Mucosa of descending colon (tissue), 3 donors: Measurements from ENCODE around the gene IGF2R. TPM values are rescaled to one million over a fixed set of nuclear protein-coding genes. Genes with fewer than 3 reads are reported as not detected.
"Not testable (repeated sequence)": the region's sequence is repeated elsewhere in the genome, so short reads cannot be mapped to it uniquely, and the experiment has no call there.

Experiments
- ATAC-seq: fragments of 200-7000 bp; cut with Tn5 transposase; one replicate; pipeline ENCODE4 v1.9.1; 2020; ENCODE audit warnings: mild to moderate bottlenecking, moderate library complexity
- DNase-seq, 3 donors: peaks; one replicate each; pipeline ENCODE4 v3.0.0-alpha.2; 2020
- H3K36me3 ChIP-seq: fragments of 200-600 bp; one replicate; pipeline ENCODE4 v1.8.0; 2021; ENCODE audit warnings: low read depth, mild to moderate bottlenecking
- H3K4me1 ChIP-seq: fragments of 200-600 bp; one replicate; pipeline ENCODE4 v1.8.0; 2021; ENCODE audit warnings: low read depth, mild to moderate bottlenecking
- H3K4me3 ChIP-seq: fragments of 200-600 bp; one replicate; pipeline ENCODE4 v1.8.0; 2021; ENCODE audit warnings: mild to moderate bottlenecking
- H3K9me3 ChIP-seq: fragments of 200-600 bp; one replicate; pipeline ENCODE4 v1.8.0; 2021; ENCODE audit warnings: mild to moderate bottlenecking
- CTCF ChIP-seq: fragments of 200-600 bp; IDR thresholded peaks from one replicate; pipeline ENCODE4 v1.8.0; 2022; ENCODE audit warnings: antibody characterized with exemption, mild to moderate bottlenecking
- intact Hi-C, 2 donors: fragments of 100-400 bp; cut with DNase I in 1 of 2; cut with micrococcal nuclease in 1 of 2; formaldehyde crosslinking; loops; one replicate each; pipeline versions ENCODE4 v1.11.0 to v1.11.1; 2022; cut with DNase I, micrococcal nuclease
- total RNA-seq, 3 donors: library from RNA; stranded (reverse); fragmentation: NEBNext Ultra II Directional in 2 of 3; extraction: Animal tissue kit (Norgen Biotek cat#: 25700) in 2 of 3; gene quantifications; one replicate each; pipeline versions ENCODE4 v1.2.1 to v1.2.4, GENCODE V29; 2021 to 2023
- donor health status: DM: no; HTN: no; CAD: no; lungs with moderate emphysema.
- donor health status: DM: no; HTN: no; CAD: no.
- donor health status: DM: no; HTN: yes; CAD: no.

IGF2R gene
- total RNA-seq, 3 donors from 2014 or later: 97.7 to 112 (median 101) TPM

- Histone ChIP-seq H3K36me3 (no peaks in the 10 kb centered on the region), H3K4me1 (no peaks in the 10 kb centered on the region), H3K9me3 (no peaks in the 10 kb centered on the region), H3K4me3 (no peak overlapping the region)
- no peak for TF ChIP-seq CTCF
- ATAC-seq (peak; percentile 19), DNase-seq (no peak)
- intact Hi-C loops: no loop called here
Observed at GRCh38 chr6:159996626-159997497, 28.0 kb downstream of the IGF2R start.

GRCh38 chr6:159997498-159998101, 28.7 kb downstream of the IGF2R start:
- Histone ChIP-seq H3K9me3 (no peaks in the 10 kb centered on the region), H3K4me3 (no peak overlapping the region), H3K36me3 (no peaks in the 10 kb centered on the region), H3K4me1 (no peaks in the 10 kb centered on the region)
- DNase-seq (no peak), ATAC-seq (no peak)
- no peak for TF ChIP-seq CTCF
- intact Hi-C loops: no loop called here

GRCh38 chr6:159998538-159998937, 29.7 kb downstream of the IGF2R start:
- DNase-seq (no peak), ATAC-seq (no peak)
- no peak overlapping the region for H3K4me3 ChIP-seq
- no peaks in the 10 kb centered on the region for H3K9me3 ChIP-seq
- no peaks in the 10 kb centered on the region for H3K4me1 ChIP-seq
- TF ChIP-seq CTCF: no peak
- intact Hi-C loops: no loop called here
- no peaks in the 10 kb centered on the region for H3K36me3 ChIP-seq

- ATAC-seq (no peak), DNase-seq (no peak)
- TF ChIP-seq CTCF: no peak
- H3K4me1 ChIP-seq: no peaks in the 10 kb centered on the region
- H3K36me3 ChIP-seq: no peaks in the 10 kb centered on the region
- intact Hi-C loops: no loop called here
- H3K4me3 ChIP-seq: no peak overlapping the region
- no peaks in the 10 kb centered on the region for H3K9me3 ChIP-seq
Observed at GRCh38 chr6:159999240-159999671, 30.4 kb downstream of the IGF2R start.

GRCh38 chr6:160000280-160000704, 31.4 kb downstream of the IGF2R start:
- no peak for TF ChIP-seq CTCF
- ATAC-seq (no peak), DNase-seq (no peak)
- Histone ChIP-seq H3K4me1 (no peaks in the 10 kb centered on the region), H3K4me3 (no peak overlapping the region), H3K9me3 (no peaks in the 10 kb centered on the region), H3K36me3 (no peaks in the 10 kb centered on the region)
- intact Hi-C loops: no loop called here

- H3K4me3 ChIP-seq, H3K36me3 ChIP-seq, H3K9me3 ChIP-seq, DNase-seq, H3K4me1 ChIP-seq, intact Hi-C loops, ATAC-seq: not testable (repeated sequence)
Observed at GRCh38 chr6:160000893-160001427, 32.1 kb downstream of the IGF2R start.
